ENCODE results near the gene BDNF. TPM values are rescaled to one million over a fixed set of nuclear protein-coding genes. Genes with fewer than 3 reads are reported as not detected.

The BDNF gene
- total and polyA plus RNA-seq, 8 donors, result 0.04 to 0.15 (median 0.09) TPM

DNA sequence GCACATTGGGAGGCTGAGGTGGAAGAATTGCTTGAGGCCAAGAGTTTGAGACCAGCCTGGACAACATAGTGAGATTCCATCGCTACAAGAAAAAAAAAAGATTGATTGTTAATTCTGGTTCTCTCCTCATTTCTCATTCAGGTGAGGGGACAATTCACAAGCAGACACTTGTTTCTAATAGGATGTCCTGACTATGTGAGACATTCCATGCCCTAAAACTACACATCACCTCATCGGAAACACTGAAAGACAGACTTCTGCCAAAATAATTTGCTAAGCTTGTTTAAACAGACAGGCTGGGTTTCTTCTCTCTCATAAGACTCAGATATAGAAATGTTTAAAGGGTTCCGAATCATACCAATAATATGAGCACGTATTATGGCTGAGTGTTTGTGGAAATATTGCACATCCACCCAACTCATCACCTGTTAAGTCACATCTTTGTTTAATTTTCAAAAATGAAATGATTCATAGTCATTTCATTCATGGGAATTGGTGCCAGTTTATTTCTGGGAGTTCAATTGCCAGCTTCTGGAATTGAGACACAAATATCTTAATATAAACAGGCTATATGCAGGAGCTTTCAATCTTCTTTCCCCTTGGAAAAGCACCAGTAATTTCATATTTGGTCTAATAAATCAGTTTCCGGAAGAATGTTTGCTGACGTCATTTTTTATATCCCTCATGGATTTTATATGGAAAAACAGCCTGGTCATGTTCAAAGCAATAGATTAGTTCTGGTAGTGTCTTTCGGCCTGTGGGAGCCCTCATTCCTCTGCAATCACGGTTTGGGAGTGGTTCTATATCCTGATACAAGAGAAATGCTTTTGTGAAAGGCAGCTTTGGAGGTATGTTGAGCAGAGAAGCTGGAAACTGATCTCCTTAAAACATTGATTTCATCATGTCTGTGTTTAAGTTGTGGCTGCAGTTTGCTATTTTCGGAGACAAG, 87.0 kb downstream of the BDNF start:
- intact Hi-C loops (cut with DNase I), result no loop called here
- no peak for FAIRE-seq
- Histone ChIP-seq H3K27ac (no peak overlapping the region), H3K27me3 (no peaks in the 10 kb centered on the region), H3K36me3 (no peaks in the 10 kb centered on the region), H3K9me3 (no peaks in the 10 kb centered on the region), H3K4me1 (no peaks in the 10 kb centered on the region), H3K4me3 (no peak overlapping the region)
- no peak for DNase-seq
- no peak for ATAC-seq
- 89 to 95% methylated on average over 9 of the region's 9 CpGs for WGBS, 2 donors
- no peak for TF ChIP-seq CTCF (IDR thresholded peaks at IDR 0.05)

- no peak overlapping the region for H3K27ac ChIP-seq
- FAIRE-seq (no peak), DNase-seq (no peak), ATAC-seq (no peak)
- no peaks in the 10 kb centered on the region for H3K4me1 ChIP-seq
- no peak overlapping the region for H3K4me3 ChIP-seq
- no peaks in the 10 kb centered on the region for H3K27me3 ChIP-seq
- no peaks in the 10 kb centered on the region for H3K36me3 ChIP-seq
- intact Hi-C loops (cut with DNase I), result no loop called here
- WGBS, 2 donors, result 89% methylated on average over 3 of the region's 3 CpGs
- TF ChIP-seq CTCF (IDR thresholded peaks at IDR 0.05), result no peak
- no peaks in the 10 kb centered on the region for H3K9me3 ChIP-seq
These were observed 88.3 kb downstream of the BDNF start for GRCh38 chr11:27611947-27612455.

- WGBS, 2 donors, result 89 to 92% methylated on average over 1 of the region's 1 CpG
- H3K36me3 ChIP-seq, result no peaks in the 10 kb centered on the region
- no peaks in the 10 kb centered on the region for H3K4me1 ChIP-seq
- intact Hi-C loops (cut with DNase I), result no loop called here
- FAIRE-seq (no peak), DNase-seq (no peak), ATAC-seq (no peak)
- no peak overlapping the region for H3K4me3 ChIP-seq
- TF ChIP-seq CTCF (IDR thresholded peaks at IDR 0.05), result no peak
- no peaks in the 10 kb centered on the region for H3K27me3 ChIP-seq
- H3K27ac ChIP-seq, result no peak overlapping the region
- no peaks in the 10 kb centered on the region for H3K9me3 ChIP-seq
These were observed 88.9 kb downstream of the BDNF start for GRCh38 chr11:27611390-27611789.

DNA sequence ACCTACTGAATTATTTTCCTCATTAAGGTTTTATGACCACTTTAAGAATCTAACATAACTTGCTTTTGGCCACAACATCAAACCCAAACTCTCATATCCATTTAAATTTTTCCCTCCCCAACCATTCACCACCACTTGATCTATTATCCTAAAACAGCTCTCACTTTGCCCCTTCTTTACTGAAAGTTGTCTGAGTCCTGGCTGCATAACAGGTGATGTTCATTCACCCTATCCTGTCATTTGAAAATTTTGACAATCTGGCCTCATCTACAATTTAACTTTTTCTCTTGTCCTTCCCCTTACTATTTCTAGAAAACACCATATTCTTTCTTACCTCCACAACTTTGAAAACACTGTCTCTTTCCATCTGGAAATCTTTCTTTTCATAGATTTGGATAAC, 89.3 kb downstream of the BDNF start:
- DNase-seq, result no peak
- FAIRE-seq, result no peak
- Histone ChIP-seq H3K4me1 (no peaks in the 10 kb centered on the region), H3K27me3 (no peaks in the 10 kb centered on the region), H3K9me3 (no peaks in the 10 kb centered on the region), H3K36me3 (no peaks in the 10 kb centered on the region), H3K4me3 (no peak overlapping the region), H3K27ac (no peak overlapping the region)
- TF ChIP-seq CTCF (IDR thresholded peaks at IDR 0.05), result no peak
- no peak for ATAC-seq
- intact Hi-C loops (cut with DNase I), result no loop called here

- TF ChIP-seq CTCF (IDR thresholded peaks at IDR 0.05), result no peak
- H3K27me3 ChIP-seq, result no peaks in the 10 kb centered on the region
- H3K4me1 ChIP-seq, result no peaks in the 10 kb centered on the region
- 93% methylated on average over 3 of the region's 3 CpGs for WGBS, 2 donors
- no peak for ATAC-seq
- FAIRE-seq, result no peak
- no peak overlapping the region for H3K27ac ChIP-seq
- intact Hi-C loops (cut with DNase I), result no loop called here
- no peak for DNase-seq
- H3K4me3 ChIP-seq, result no peak overlapping the region
- H3K9me3 ChIP-seq, result no peaks in the 10 kb centered on the region
- H3K36me3 ChIP-seq, result no peaks in the 10 kb centered on the region
These were observed 90.0 kb downstream of the BDNF start for GRCh38 chr11:27610280-27610679.

All from pancreas (tissue), 10 donors.